ENCODE measurements around the gene PIF1.

PIF1 gene

DNA sequence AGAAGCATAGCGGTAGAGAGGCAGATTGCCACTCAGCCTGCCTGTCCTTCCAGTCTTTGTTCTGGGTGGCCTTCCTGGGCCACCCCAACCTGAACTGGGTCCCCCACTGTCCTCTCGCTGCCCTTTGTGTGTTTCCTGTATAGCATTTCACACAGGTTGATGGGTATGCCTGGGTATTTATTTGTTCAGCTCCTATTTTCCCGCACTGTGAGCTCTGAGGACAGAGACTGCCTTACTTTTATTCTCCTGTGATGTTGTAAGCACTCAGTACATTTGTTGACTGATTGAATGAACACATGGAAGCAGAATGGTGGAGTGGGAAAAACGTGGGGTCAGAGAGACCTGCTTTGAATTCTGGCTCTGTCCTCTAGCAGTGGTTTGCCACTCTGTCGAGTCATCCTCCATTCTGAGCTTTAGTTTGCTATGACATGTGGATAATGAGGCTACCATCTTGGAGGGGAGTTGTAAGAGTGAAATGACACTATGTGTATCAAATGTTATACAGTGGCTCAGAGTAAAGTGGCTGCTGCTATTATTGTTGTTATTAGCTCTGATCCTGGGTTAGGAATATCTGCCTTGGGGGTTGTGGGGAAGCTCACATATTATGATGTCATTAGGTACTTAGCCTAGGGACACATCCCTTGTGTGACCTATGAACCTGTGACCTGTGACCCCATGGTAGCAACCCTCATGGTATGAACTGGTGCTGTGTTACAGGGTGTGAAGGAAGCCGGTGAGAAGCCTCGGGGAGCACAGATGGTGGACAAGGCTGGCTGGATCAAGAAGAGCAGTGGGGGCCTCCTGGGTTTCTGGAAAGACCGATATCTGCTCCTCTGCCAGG, 22.6 kb upstream of the PIF1 start:
- peaks cover 69% of the 10 kb centered on the region for H3K79me2 ChIP-seq (ENCODE audit: control insufficient read depth, low read length)
- peak overlapping the region; percentile 54 for H3K27ac ChIP-seq (ENCODE audit: low read depth, low read length)
- peak overlapping the region; percentile 87 for H3K4me2 ChIP-seq (ENCODE audit: low read length)
- TF ChIP-seq, protein P1, sequence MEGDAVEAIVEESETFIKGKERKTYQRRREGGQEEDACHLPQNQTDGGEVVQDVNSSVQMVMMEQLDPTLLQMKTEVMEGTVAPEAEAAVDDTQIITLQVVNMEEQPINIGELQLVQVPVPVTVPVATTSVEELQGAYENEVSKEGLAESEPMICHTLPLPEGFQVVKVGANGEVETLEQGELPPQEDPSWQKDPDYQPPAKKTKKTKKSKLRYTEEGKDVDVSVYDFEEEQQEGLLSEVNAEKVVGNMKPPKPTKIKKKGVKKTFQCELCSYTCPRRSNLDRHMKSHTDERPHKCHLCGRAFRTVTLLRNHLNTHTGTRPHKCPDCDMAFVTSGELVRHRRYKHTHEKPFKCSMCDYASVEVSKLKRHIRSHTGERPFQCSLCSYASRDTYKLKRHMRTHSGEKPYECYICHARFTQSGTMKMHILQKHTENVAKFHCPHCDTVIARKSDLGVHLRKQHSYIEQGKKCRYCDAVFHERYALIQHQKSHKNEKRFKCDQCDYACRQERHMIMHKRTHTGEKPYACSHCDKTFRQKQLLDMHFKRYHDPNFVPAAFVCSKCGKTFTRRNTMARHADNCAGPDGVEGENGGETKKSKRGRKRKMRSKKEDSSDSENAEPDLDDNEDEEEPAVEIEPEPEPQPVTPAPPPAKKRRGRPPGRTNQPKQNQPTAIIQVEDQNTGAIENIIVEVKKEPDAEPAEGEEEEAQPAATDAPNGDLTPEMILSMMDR (IDR thresholded peaks at IDR 0.05; ENCODE audit: low read depth, low read length, poor library complexity, severe bottlenecking) = no peak
- no peak for TF ChIP-seq EZH2phosphoT487 (IDR thresholded peaks at IDR 0.05; ENCODE audit: borderline replicate concordance, low read length)
- peaks cover 49% of the 10 kb centered on the region for H3K36me3 ChIP-seq (ENCODE audit: control insufficient read depth, low read length)
- no peaks in the 10 kb centered on the region for H3K9me3 ChIP-seq (ENCODE audit: control insufficient read depth, insufficient read depth, low read length)
- H3K27me3 ChIP-seq (ENCODE audit: control insufficient read depth, low read length) = no peaks in the 10 kb centered on the region
- H3F3A ChIP-seq (ENCODE audit: control insufficient read depth, insufficient read depth) = peaks cover 11% of the 10 kb centered on the region
- peak overlapping the region; percentile 84 for H3K4me3 ChIP-seq (ENCODE audit: low read length)
- H3K4me1 ChIP-seq (ENCODE audit: control insufficient read depth, low read length) = peaks cover 53% of the 10 kb centered on the region
- peaks cover 10% of the 10 kb centered on the region; the same call in 1 of the 2 replicates for H4K20me1 ChIP-seq (ENCODE audit: control insufficient read depth, insufficient read depth, low read depth, low read length)
- no peaks in the 10 kb centered on the region for H3K9me2 ChIP-seq (replicated peaks; ENCODE audit: control insufficient read depth, low read length)

GRCh38 chr15:64847448-64847847, 22.0 kb upstream of the PIF1 start:
- Histone ChIP-seq H3K4me1 (ENCODE audit: control insufficient read depth, low read length) (peaks cover 58% of the 10 kb centered on the region), H3K9me3 (ENCODE audit: control insufficient read depth, insufficient read depth, low read length) (no peaks in the 10 kb centered on the region), H3K9me2 (replicated peaks; ENCODE audit: control insufficient read depth, low read length) (no peaks in the 10 kb centered on the region), H3K79me2 (ENCODE audit: control insufficient read depth, low read length) (peaks cover 76% of the 10 kb centered on the region), H3K27ac (ENCODE audit: low read depth, low read length) (peak overlapping the region; percentile 54), H4K20me1 (ENCODE audit: control insufficient read depth, insufficient read depth, low read depth, low read length) (peaks cover 10% of the 10 kb centered on the region; the same call in 1 of the 2 replicates), H3K36me3 (ENCODE audit: control insufficient read depth, low read length) (peaks cover 49% of the 10 kb centered on the region), H3K4me3 (ENCODE audit: low read length) (peak overlapping the region; percentile 84), H3F3A (ENCODE audit: control insufficient read depth, insufficient read depth) (peaks cover 11% of the 10 kb centered on the region), H3K4me2 (ENCODE audit: low read length) (peak overlapping the region; percentile 87), H3K27me3 (ENCODE audit: control insufficient read depth, low read length) (no peaks in the 10 kb centered on the region)
- TF ChIP-seq, protein P1 (IDR thresholded peaks at IDR 0.05; ENCODE audit: low read depth, low read length, poor library complexity, severe bottlenecking) = no peak
- TF ChIP-seq EZH2phosphoT487 (IDR thresholded peaks at IDR 0.05; ENCODE audit: borderline replicate concordance, low read length) = no peak

DNA sequence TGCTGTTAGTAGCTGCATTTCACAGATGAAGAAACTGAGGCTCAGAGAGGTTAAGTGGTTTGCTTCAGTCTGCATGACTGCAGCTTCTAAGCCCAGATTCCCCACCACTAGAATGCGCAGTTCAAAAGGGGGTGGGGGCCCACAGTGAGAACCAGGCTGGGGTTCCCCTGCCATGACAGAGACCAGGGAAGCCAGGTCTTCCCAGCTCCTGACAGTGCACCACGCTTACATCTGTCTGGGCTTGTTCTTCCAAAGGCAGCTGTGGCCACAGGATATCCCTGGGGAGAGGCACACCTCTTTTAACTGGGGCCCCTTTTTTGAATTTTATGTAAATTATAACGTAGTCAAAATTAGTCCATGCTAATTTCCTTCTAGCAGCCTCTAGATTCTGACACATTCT, 21.6 kb upstream of the PIF1 start:
- peaks cover 10% of the 10 kb centered on the region; the same call in 1 of the 2 replicates for H4K20me1 ChIP-seq (ENCODE audit: control insufficient read depth, insufficient read depth, low read depth, low read length)
- peak overlapping the region; percentile 54 for H3K27ac ChIP-seq (ENCODE audit: low read depth, low read length)
- H3K9me3 ChIP-seq (ENCODE audit: control insufficient read depth, insufficient read depth, low read length) = no peaks in the 10 kb centered on the region
- peaks cover 77% of the 10 kb centered on the region for H3K79me2 ChIP-seq (ENCODE audit: control insufficient read depth, low read length)
- H3K4me3 ChIP-seq (ENCODE audit: low read length) = peak overlapping the region; percentile 84
- H3F3A ChIP-seq (ENCODE audit: control insufficient read depth, insufficient read depth) = peaks cover 11% of the 10 kb centered on the region
- peaks cover 58% of the 10 kb centered on the region for H3K4me1 ChIP-seq (ENCODE audit: control insufficient read depth, low read length)
- H3K9me2 ChIP-seq (replicated peaks; ENCODE audit: control insufficient read depth, low read length) = no peaks in the 10 kb centered on the region
- TF ChIP-seq, protein P1 (IDR thresholded peaks at IDR 0.05; ENCODE audit: low read depth, low read length, poor library complexity, severe bottlenecking) = no peak
- H3K27me3 ChIP-seq (ENCODE audit: control insufficient read depth, low read length) = no peaks in the 10 kb centered on the region
- peaks cover 46% of the 10 kb centered on the region for H3K36me3 ChIP-seq (ENCODE audit: control insufficient read depth, low read length)
- peak overlapping the region; percentile 87 for H3K4me2 ChIP-seq (ENCODE audit: low read length)
